ENCODE results near the gene AZU1.

- no peak for TF ChIP-seq CTCF (conservative IDR thresholded peaks at IDR 0.05; ENCODE audit: low read depth, low read length)
- no peak for TF ChIP-seq EZH2 (IDR thresholded peaks at IDR 0.05; ENCODE audit: borderline replicate concordance, low read depth, low read length, poor library complexity, severe bottlenecking)
Observed at GRCh38 chr19:802498-803098, 25.0 kb upstream of the AZU1 start.
